Fibroblast of villous mesenchyme (primary cell): ENCODE results near the gene EDC3. TPM values are rescaled to one million over a fixed set of nuclear protein-coding genes. Genes with fewer than 3 reads are reported as not detected.

Source experiments
- DNase-seq: peaks from one replicate; pipeline ENCODE4 v3.0.0-alpha.2; 2010; ENCODE audit warnings: low read depth
- H3K4me3 ChIP-seq: 2 replicates; pipeline ENCODE4 v1.5.1; 2011; ENCODE audit warnings: low read depth, mild to moderate bottlenecking, low read length
- total RNA-seq: library from RNA; depleted of rRNA; stranded (reverse); fragments of >200 nt; gene quantifications from 2 replicates; pipeline ENCODE4 v1.2.3, GENCODE V29; 2012
- TF ChIP-seq, protein P1 (sequence below): IDR thresholded peaks from 2 replicates; pipeline ENCODE4 v1.5.1; 2012; ENCODE audit warnings: low read depth, mild to moderate bottlenecking, low read length; ENCODE audit not compliant: insufficient read depth

Gene EDC3
- total RNA-seq, 1 donor, result 11.7 TPM

DNA sequence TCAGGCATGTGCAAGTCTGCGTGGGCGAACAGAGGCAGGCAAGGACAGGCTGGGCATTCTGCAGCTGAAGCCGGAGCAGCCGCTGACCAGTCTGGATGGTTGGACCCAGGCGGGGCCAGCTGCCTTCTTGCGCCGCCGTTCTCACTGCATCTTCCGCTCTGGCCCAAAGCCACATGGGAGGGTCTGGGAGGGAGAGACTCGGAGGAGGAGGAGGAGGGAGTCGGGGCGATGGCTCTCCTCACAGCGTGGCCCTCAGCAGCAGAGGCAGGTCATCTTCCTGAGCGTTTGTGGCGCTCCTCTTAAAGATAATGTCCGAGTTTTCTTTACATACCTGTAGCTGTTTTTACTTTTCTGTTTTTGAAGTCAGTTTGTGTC is 74.3 kb downstream of the EDC3 start:
- DNase-seq, result no peak
- TF ChIP-seq, protein P1, sequence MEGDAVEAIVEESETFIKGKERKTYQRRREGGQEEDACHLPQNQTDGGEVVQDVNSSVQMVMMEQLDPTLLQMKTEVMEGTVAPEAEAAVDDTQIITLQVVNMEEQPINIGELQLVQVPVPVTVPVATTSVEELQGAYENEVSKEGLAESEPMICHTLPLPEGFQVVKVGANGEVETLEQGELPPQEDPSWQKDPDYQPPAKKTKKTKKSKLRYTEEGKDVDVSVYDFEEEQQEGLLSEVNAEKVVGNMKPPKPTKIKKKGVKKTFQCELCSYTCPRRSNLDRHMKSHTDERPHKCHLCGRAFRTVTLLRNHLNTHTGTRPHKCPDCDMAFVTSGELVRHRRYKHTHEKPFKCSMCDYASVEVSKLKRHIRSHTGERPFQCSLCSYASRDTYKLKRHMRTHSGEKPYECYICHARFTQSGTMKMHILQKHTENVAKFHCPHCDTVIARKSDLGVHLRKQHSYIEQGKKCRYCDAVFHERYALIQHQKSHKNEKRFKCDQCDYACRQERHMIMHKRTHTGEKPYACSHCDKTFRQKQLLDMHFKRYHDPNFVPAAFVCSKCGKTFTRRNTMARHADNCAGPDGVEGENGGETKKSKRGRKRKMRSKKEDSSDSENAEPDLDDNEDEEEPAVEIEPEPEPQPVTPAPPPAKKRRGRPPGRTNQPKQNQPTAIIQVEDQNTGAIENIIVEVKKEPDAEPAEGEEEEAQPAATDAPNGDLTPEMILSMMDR, result no peak
- no peak overlapping the region for H3K4me3 ChIP-seq

DNA sequence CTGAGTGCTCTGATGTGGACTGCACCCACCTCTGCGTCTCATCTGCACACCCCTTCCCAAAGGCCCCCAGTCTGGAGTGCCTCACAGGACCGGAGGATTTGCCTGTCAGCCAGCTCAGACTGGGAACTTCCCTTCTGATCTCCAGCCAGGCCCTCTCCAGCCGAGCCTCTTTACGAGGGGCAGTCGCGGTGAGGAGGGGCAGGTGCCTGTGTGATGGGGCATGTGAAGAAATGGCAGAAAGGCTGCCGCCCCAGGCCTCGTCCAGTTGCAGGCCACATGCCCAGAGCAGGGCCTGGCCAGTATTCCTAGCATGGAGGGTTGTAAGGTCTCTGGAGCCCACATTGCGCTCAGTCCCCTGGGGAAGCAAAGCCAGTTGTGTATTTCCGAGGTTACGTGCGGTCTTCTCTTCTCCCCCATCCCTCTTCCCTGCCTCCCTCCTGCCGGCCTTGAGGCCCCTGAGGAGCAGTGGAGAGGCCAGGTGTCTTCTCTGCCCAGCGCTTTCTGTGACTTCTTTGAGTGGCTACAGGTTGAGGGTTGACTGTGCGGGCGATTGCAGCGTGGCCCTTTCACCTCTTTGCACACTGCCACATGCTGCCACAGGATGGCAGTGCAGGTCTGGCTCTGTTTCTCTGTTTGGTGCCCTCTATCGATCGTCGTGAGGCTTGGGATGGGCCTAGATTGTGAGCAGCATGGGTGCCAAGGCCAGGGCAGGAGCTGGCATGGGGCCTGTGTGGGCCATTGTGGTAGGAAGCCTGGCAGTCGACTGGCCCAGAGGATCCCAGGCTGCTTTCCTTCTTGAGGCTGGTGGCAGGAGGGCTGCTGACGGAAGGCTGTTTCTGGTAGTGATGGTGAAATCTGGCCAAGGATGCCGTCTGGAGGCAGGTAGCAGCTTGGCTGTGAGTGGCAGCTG is 74.9 kb downstream of the EDC3 start:
- peak; percentile 72 for DNase-seq
- no peak overlapping the region for H3K4me3 ChIP-seq
- TF ChIP-seq, protein P1, result peak; percentile 99

DNA sequence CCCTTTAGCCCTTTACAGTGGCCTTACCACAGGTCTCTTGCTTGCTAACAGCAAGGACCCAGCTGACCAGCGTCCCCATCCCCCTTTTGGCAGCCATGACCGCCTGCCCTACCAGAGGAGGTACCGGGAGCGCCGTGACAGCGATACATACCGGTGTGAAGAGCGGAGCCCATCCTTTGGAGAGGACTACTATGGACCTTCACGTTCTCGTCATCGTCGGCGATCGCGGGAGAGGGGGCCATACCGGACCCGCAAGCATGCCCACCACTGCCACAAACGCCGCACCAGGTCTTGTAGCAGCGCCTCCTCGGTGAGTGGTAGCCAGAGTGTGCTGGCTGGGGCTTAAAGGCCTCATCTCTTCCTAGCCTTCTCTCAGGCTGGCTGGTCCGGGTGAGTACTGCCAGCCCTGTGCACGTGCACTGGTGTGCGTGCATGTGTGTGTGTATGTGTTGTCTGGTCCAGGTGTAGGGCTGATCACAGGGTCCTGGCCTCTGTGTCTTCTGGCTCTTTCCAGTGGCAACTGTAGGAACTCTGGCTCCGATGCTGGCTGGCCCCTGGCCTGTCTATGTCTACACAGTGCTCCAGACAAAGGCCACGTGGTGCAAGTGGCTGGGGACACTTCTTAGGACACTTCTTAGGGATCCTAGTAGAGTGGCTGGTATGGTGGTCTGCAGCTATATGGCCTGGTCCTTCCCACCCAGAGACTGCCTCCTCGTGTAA is 75.7 kb downstream of the EDC3 start:
- H3K4me3 ChIP-seq, result no peak overlapping the region
- no peak for DNase-seq
- TF ChIP-seq, protein P1, result no peak

DNA sequence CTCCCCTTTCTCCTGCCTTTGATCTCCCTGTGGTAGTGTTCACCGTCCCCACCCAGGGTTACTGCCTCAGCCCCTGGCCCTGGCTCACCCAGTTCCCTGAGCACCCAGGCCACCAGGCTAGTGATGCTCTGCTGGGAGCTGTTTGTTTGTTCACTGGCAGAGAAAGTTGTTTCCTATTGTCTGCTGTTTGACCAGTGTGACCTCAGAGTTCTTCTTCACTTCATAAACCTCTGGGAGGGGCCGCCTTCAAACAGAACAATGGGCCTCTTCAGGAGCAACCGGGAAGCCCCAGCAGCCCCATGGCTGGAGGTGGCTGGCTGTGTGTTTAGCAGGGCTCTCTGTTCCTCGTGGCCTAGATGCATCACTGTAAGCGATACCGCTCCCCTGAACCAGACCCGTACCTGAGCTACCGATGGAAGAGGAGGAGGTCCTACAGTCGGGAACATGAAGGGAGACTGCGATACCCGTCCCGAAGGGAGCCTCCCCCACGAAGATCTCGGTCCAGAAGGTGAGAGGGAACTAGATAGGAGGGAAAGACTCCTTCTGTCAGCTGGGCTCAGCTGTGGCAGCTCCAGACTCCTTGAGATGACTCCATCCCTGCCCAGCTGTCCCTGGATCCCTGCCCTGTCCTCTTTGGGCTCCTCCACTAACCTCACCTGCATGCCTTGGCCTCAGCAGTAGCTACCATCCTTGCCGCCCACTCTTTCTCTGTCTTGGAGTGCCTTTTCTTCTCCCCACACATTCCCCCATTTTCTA is 76.8 kb downstream of the EDC3 start:
- DNase-seq, result no peak
- H3K4me3 ChIP-seq, result no peak overlapping the region
- TF ChIP-seq, protein P1, result no peak

DNA sequence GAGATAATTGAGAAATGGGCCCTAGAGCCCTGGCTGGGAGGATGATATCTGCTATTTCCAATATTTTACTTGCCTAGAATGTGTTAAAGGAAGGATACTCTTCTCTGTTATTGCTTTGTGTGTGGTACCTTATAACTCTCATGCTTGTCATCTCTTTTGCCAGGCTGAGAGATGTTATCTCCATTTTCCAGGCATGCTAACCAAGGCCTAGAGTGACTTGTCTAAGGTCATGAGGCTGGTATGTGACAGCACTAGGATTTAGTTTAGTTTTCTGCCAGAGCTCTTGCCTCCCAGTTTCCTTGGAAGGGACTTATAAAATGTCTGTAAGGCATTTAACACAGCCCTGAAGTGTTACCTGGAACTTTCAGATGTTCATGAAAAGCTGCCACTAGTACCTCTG is 78.8 kb downstream of the EDC3 start:
- TF ChIP-seq, protein P1, result no peak
- peak overlapping the region; percentile 93 for H3K4me3 ChIP-seq
- DNase-seq, result no peak

DNA sequence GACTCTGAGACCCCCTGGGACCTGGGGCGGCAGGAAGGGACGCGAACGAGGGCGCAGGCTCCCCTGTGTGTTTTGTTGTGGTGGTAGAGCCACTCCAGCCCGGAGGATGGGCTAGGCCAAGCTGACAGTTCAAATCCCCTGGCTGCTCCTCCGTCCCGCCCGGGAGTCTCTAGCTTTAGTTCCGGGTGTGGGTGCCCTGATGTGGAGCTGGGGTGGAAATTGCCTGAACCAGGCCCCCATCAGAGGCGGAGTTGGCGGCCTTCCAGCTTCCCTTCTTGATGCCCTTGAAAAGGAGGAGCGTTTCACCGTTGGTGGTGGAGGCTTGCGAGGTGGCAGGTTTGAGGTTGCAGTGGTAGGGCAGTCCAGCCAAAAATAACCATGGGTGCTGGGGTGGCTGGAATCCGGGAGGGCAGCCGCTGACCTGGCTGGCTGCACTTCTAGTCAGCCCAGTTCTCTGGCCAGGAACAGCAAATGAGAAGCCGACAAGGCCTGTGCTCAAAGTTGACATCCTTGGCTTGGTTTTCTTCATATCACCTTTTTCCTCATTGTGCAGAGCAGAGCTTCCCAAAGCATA is 79.4 kb downstream of the EDC3 start:
- peak overlapping the region; percentile 93 for H3K4me3 ChIP-seq
- TF ChIP-seq, protein P1, result no peak
- peak; percentile 76 for DNase-seq
